Measurements from ENCODE around the gene CPNE8. TPM values are rescaled to one million over a fixed set of nuclear protein-coding genes. Genes with fewer than 3 reads are reported as not detected.

The CPNE8 gene
- total and polyA plus RNA-seq, 2 of the 4 experiments (the other 2 are of a cell fraction): not detected

DNA sequence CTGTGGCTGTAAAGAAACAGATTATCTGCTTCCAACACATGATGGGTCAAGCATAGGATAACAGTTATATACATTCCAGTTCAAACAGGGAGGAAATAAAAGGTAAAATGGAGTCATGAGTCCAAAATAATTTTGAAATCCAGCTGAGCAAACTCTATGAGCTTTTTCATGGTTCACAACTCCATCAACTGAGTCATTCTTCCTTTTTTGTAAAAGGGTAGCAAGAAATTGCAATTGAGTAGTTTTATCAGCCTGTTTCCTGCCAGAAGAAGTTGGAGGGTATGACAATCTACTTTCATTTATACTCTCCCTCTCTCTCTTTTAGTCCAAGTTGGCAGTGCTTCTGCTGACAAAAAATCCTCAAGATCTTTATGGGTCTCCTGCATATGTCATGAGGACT, 95.6 kb downstream of the CPNE8 start:
- Histone ChIP-seq H2AK5ac (ENCODE audit: low read depth, low read length) (no peak overlapping the region), H4K91ac (ENCODE audit: insufficient read depth, low read depth, low read length) (no peak overlapping the region), H2BK15ac (ENCODE audit: low read depth, low read length) (no peak overlapping the region), H3K9me3 (ENCODE audit: control insufficient read depth, insufficient read depth, low read length) (peaks cover 6% of the 10 kb centered on the region), H3K9ac (ENCODE audit: low read depth, low read length) (no peak overlapping the region), H4K5ac (ENCODE audit: low read depth, low read length) (no peak overlapping the region), H3K36me3 (ENCODE audit: control insufficient read depth, insufficient read depth, low read length) (no peaks in the 10 kb centered on the region), H3K27me3 (ENCODE audit: control insufficient read depth, insufficient read depth, low read length) (no peaks in the 10 kb centered on the region), H3K79me1 (ENCODE audit: low read depth in 1 of 2, low read length in 2 of 2) (no peaks in the 10 kb centered on the region), H4K20me1 (ENCODE audit: insufficient read depth, low read length) (no peaks in the 10 kb centered on the region), H3K9me1 (ENCODE audit: insufficient read depth, low read length) (no peaks in the 10 kb centered on the region), H3K18ac (ENCODE audit: low read depth, low read length) (no peak overlapping the region), H2AFZ (replicated peaks; ENCODE audit: low read length, poor library complexity) (no peak overlapping the region), H3K23ac (ENCODE audit: low read depth, low read length) (no peak overlapping the region), H2BK5ac (ENCODE audit: low read depth, low read length, poor library complexity, severe bottlenecking) (no peak overlapping the region), H3K4me1 (ENCODE audit: control insufficient read depth, insufficient read depth, low read length) (no peaks in the 10 kb centered on the region), H3K4me2 (ENCODE audit: low read depth, low read length) (no peak overlapping the region), H2BK20ac (ENCODE audit: low read depth, low read length) (no peak overlapping the region), H2AK9ac (replicated peaks; ENCODE audit: low read depth, low read length, poor library complexity) (no peak overlapping the region), H2BK120ac (ENCODE audit: low read depth, low read length) (no peak overlapping the region), H3K4me3 (ENCODE audit: insufficient read depth, low read depth, low read length) (no peak overlapping the region), H3K27ac (ENCODE audit: insufficient read depth, low read length) (no peak overlapping the region), H3K56ac (ENCODE audit: extremely low read depth, insufficient read depth, low read length) (no peak overlapping the region), H4K8ac (ENCODE audit: low read depth in 2 of 2, low read length in 2 of 2) (no peak overlapping the region), H3K4ac (ENCODE audit: low read depth, low read length) (no peak overlapping the region), H3K14ac (replicated peaks; ENCODE audit: low read depth, low read length) (no peak overlapping the region)
- dilution Hi-C loops (cut with HindIII; ENCODE audit: low sequenced_read_pairs, unreplicated experiment) (no loop called here), in situ Hi-C loops (cut with MboI; ENCODE audit: low sequenced_read_pairs) (no loop called here), intact Hi-C loops (cut with micrococcal nuclease) (no loop called here)
- TF ChIP-seq SMC3 (IDR thresholded peaks at IDR 0.05; ENCODE audit: low read depth, low read length) (no peak), POLR2A (IDR thresholded peaks at IDR 0.05; ENCODE audit: low read depth, low read length) (no peak), RFX5 (IDR thresholded peaks at IDR 0.05; ENCODE audit: low read depth, low read length) (no peak), MAFK (IDR thresholded peaks at IDR 0.05; ENCODE audit: low read depth, low read length) (no peak), RCOR1 (IDR thresholded peaks at IDR 0.05; ENCODE audit: insufficient replicate concordance, low read length) (no peak), CEBPB (IDR thresholded peaks at IDR 0.05; ENCODE audit: low read depth, low read length) (no peak), MAZ (IDR thresholded peaks at IDR 0.05; ENCODE audit: borderline replicate concordance, low read depth, low read length) (no peak), BHLHE40 (IDR thresholded peaks at IDR 0.05; ENCODE audit: low read depth, low read length) (no peak), CHD1 (IDR thresholded peaks at IDR 0.05; ENCODE audit: low read depth, low read length) (no peak), MXI1 (IDR thresholded peaks at IDR 0.05; ENCODE audit: borderline replicate concordance, low read depth, low read length) (no peak), FOS (IDR thresholded peaks at IDR 0.05; ENCODE audit: low read depth, low read length) (no peak), RAD21 (IDR thresholded peaks at IDR 0.05; ENCODE audit: low read length) (no peak), NFE2L2 (IDR thresholded peaks at IDR 0.05; ENCODE audit: low read depth, low read length) (no peak)
- TF ChIP-seq, protein P1, sequence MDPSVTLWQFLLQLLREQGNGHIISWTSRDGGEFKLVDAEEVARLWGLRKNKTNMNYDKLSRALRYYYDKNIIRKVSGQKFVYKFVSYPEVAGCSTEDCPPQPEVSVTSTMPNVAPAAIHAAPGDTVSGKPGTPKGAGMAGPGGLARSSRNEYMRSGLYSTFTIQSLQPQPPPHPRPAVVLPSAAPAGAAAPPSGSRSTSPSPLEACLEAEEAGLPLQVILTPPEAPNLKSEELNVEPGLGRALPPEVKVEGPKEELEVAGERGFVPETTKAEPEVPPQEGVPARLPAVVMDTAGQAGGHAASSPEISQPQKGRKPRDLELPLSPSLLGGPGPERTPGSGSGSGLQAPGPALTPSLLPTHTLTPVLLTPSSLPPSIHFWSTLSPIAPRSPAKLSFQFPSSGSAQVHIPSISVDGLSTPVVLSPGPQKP (IDR thresholded peaks at IDR 0.05; ENCODE audit: borderline replicate concordance, low read depth, low read length): no peak
- TF ChIP-seq, protein P2, sequence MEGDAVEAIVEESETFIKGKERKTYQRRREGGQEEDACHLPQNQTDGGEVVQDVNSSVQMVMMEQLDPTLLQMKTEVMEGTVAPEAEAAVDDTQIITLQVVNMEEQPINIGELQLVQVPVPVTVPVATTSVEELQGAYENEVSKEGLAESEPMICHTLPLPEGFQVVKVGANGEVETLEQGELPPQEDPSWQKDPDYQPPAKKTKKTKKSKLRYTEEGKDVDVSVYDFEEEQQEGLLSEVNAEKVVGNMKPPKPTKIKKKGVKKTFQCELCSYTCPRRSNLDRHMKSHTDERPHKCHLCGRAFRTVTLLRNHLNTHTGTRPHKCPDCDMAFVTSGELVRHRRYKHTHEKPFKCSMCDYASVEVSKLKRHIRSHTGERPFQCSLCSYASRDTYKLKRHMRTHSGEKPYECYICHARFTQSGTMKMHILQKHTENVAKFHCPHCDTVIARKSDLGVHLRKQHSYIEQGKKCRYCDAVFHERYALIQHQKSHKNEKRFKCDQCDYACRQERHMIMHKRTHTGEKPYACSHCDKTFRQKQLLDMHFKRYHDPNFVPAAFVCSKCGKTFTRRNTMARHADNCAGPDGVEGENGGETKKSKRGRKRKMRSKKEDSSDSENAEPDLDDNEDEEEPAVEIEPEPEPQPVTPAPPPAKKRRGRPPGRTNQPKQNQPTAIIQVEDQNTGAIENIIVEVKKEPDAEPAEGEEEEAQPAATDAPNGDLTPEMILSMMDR (conservative IDR thresholded peaks at IDR 0.05; ENCODE audit: low read depth, low read length): no peak
- TF ChIP-seq, protein P3, sequence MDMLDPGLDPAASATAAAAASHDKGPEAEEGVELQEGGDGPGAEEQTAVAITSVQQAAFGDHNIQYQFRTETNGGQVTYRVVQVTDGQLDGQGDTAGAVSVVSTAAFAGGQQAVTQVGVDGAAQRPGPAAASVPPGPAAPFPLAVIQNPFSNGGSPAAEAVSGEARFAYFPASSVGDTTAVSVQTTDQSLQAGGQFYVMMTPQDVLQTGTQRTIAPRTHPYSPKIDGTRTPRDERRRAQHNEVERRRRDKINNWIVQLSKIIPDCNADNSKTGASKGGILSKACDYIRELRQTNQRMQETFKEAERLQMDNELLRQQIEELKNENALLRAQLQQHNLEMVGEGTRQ (IDR thresholded peaks at IDR 0.05; ENCODE audit: low read depth, low read length): no peak
- ChIA-PET CTCF (no interaction called here), POLR2A (ENCODE audit: unreplicated experiment) (no interaction called here)
- DNase-seq: no peak
- BruUV-seq (replicated peaks): no TSS peak
- ATAC-seq (ENCODE audit: low read depth): no peak
